ENCODE measurements around the gene FSTL4.

The FSTL4 gene

GRCh38 chr5:133277744-133278143 lies 334.6 kb downstream of the FSTL4 start:
- in situ Hi-C loops (cut with MboI; ENCODE audit: low sequenced_read_pairs), result no loop called here

GRCh38 chr5:133276171-133276570 lies 336.2 kb downstream of the FSTL4 start:
- in situ Hi-C loops (cut with MboI; ENCODE audit: low sequenced_read_pairs), result no loop called here

GRCh38 chr5:133275631-133276030 lies 336.7 kb downstream of the FSTL4 start:
- in situ Hi-C loops (cut with MboI; ENCODE audit: low sequenced_read_pairs), result no loop called here

- in situ Hi-C loops (cut with MboI; ENCODE audit: low sequenced_read_pairs), result no loop called here
These were observed 337.8 kb downstream of the FSTL4 start for GRCh38 chr5:133274597-133274935.

- in situ Hi-C loops (cut with MboI; ENCODE audit: low sequenced_read_pairs), result no loop called here
These were observed 338.4 kb downstream of the FSTL4 start for GRCh38 chr5:133273661-133274596.

GRCh38 chr5:133272345-133272744 lies 340.0 kb downstream of the FSTL4 start:
- in situ Hi-C loops (cut with MboI; ENCODE audit: low sequenced_read_pairs), result no loop called here

GRCh38 chr5:133271606-133272005 lies 340.7 kb downstream of the FSTL4 start:
- in situ Hi-C loops (cut with MboI; ENCODE audit: low sequenced_read_pairs), result no loop called here

- in situ Hi-C loops (cut with MboI; ENCODE audit: low sequenced_read_pairs), result no loop called here
These were observed 342.6 kb downstream of the FSTL4 start for GRCh38 chr5:133269691-133270090.

- in situ Hi-C loops (cut with MboI; ENCODE audit: low sequenced_read_pairs), result no loop called here
These were observed 344.7 kb downstream of the FSTL4 start for GRCh38 chr5:133267601-133268000.

- in situ Hi-C loops (cut with MboI; ENCODE audit: low sequenced_read_pairs), result no loop called here
These were observed 345.4 kb downstream of the FSTL4 start for GRCh38 chr5:133266966-133267365.

- in situ Hi-C loops (cut with MboI; ENCODE audit: low sequenced_read_pairs), result no loop called here
These were observed 345.8 kb downstream of the FSTL4 start for GRCh38 chr5:133266527-133266878.

GRCh38 chr5:133265720-133266526 lies 346.4 kb downstream of the FSTL4 start:
- in situ Hi-C loops (cut with MboI; ENCODE audit: low sequenced_read_pairs), result no loop called here

- in situ Hi-C loops (cut with MboI; ENCODE audit: low sequenced_read_pairs), result no loop called here
These were observed 347.1 kb downstream of the FSTL4 start for GRCh38 chr5:133265257-133265656.

- in situ Hi-C loops (cut with MboI; ENCODE audit: low sequenced_read_pairs), result no loop called here
These were observed 349.7 kb downstream of the FSTL4 start for GRCh38 chr5:133262690-133263089.

GRCh38 chr5:133261993-133262392 lies 350.3 kb downstream of the FSTL4 start:
- in situ Hi-C loops (cut with MboI; ENCODE audit: low sequenced_read_pairs), result no loop called here

- in situ Hi-C loops (cut with MboI; ENCODE audit: low sequenced_read_pairs), result no loop called here
These were observed 351.6 kb downstream of the FSTL4 start for GRCh38 chr5:133260715-133261114.

- in situ Hi-C loops (cut with MboI; ENCODE audit: low sequenced_read_pairs), result no loop called here
These were observed 352.9 kb downstream of the FSTL4 start for GRCh38 chr5:133259199-133259997.

- in situ Hi-C loops (cut with MboI; ENCODE audit: low sequenced_read_pairs), result no loop called here
These were observed 354.4 kb downstream of the FSTL4 start for GRCh38 chr5:133257977-133258376.

GRCh38 chr5:133256276-133256675 lies 356.1 kb downstream of the FSTL4 start:
- in situ Hi-C loops (cut with MboI; ENCODE audit: low sequenced_read_pairs), result no loop called here

GRCh38 chr5:133254803-133255202 lies 357.5 kb downstream of the FSTL4 start:
- in situ Hi-C loops (cut with MboI; ENCODE audit: low sequenced_read_pairs), result no loop called here

GRCh38 chr5:133253671-133254070 lies 358.7 kb downstream of the FSTL4 start:
- in situ Hi-C loops (cut with MboI; ENCODE audit: low sequenced_read_pairs), result no loop called here

Measured in hTERT RPE-1 (cell line).